22Rv1 (cell line): Measurements from ENCODE around the gene ALX4.

Source experiments
- CTCF ChIP-seq: fragments of 450-650 bp; IDR thresholded peaks from 2 replicates; pipeline ENCODE4 v1.5.1; 2017; ENCODE audit warnings: mild to moderate bottlenecking
- ZFX ChIP-seq: fragments of 450-650 bp; IDR thresholded peaks from 2 replicates; pipeline ENCODE4 v1.6.1; 2017; ENCODE audit warnings: antibody characterized with exemption, borderline replicate concordance

- TF ChIP-seq CTCF: no peak
- TF ChIP-seq ZFX: no peak
These were observed 39.4 kb upstream of the ALX4 start for GRCh38 chr11:44349328-44349727.
